ENCODE measurements around the gene SCFD1. TPM values are rescaled to one million over a fixed set of nuclear protein-coding genes. Genes with fewer than 3 reads are reported as not detected.

Gene SCFD1
- total and polyA plus RNA-seq, 10 of the 15 experiments (the other 5 are each of a cell fraction or from before 2014, with no cell fraction given): 61.5 to 98.4 (median 82.5) TPM

GRCh38 chr14:30673071-30673470 lies 51.0 kb downstream of the SCFD1 start:
- Histone ChIP-seq H3K4me1 (ENCODE audit: control insufficient read depth, insufficient read depth, low read length) (no peaks in the 10 kb centered on the region), H2AFZ (ENCODE audit: control insufficient read depth, low read depth, low read length) (no peak overlapping the region), H3K27ac (ENCODE audit: control insufficient read depth, insufficient read depth) (no peak overlapping the region), H3K36me3 (ENCODE audit: control insufficient read depth in 2 of 2, insufficient read depth in 2 of 2, low read length in 1 of 2) (peaks cover 0 to 11% of the 10 kb centered on the region in 2 experiments; a peak in 1 of 4 replicates), H3K4me3 (no peak overlapping the region), H3K27me3 (replicated peaks in 1 of 2; ENCODE audit: control insufficient read depth in 2 of 2, insufficient read depth in 2 of 2, low read length in 1 of 2) (no peaks in the 10 kb centered on the region), H3K9me3 (replicated peaks; ENCODE audit: control insufficient read depth, insufficient read depth, low read length) (no peaks in the 10 kb centered on the region), H4K20me1 (ENCODE audit: control insufficient read depth, insufficient read depth) (no peaks in the 10 kb centered on the region), H3K79me2 (ENCODE audit: control insufficient read depth, insufficient read depth, low read length) (no peaks in the 10 kb centered on the region), H3K4me2 (ENCODE audit: control insufficient read depth, insufficient read depth) (no peak overlapping the region), H3K9ac (ENCODE audit: control insufficient read depth, insufficient read depth, low read length) (no peak overlapping the region)
- DNase-seq (ENCODE audit: low read depth, low spot score) (no peak), FAIRE-seq (no peak), ATAC-seq (no peak)
- intact Hi-C loops (cut with micrococcal nuclease; ENCODE audit: unreplicated experiment) (no loop called here), in situ Hi-C loops (cut with MboI) (no loop called here)
- RAD21 ChIA-PET (ENCODE audit: unreplicated experiment): no interaction called here
- CTCF ChIA-PET: interaction anchor here (1.2 kb wide), 1 partner anchor 9 kb away, joined by 5 read pairs; no protein-coding TSS in a partner anchor
- SMC1A ChIA-PET (ENCODE audit: uncharacterized antibody, unreplicated experiment): no interaction called here
- TF ChIP-seq, protein P1, sequence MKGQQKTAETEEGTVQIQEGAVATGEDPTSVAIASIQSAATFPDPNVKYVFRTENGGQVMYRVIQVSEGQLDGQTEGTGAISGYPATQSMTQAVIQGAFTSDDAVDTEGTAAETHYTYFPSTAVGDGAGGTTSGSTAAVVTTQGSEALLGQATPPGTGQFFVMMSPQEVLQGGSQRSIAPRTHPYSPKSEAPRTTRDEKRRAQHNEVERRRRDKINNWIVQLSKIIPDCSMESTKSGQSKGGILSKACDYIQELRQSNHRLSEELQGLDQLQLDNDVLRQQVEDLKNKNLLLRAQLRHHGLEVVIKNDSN (IDR thresholded peaks at IDR 0.05; ENCODE audit: borderline replicate concordance, extremely low read length, insufficient read depth, low read depth, low read length): no peak
- TF ChIP-seq ASH2L (IDR thresholded peaks at IDR 0.05; ENCODE audit: borderline replicate concordance, low read depth): no peak
- TF ChIP-seq ZBTB11 (CRISPR knock-in tag; IDR thresholded peaks at IDR 0.05): no peak
- no peak for TF ChIP-seq MTA3 (IDR thresholded peaks at IDR 0.05; ENCODE audit: borderline replicate concordance, low read length)
- BruUV-seq (replicated peaks): no TSS peak
- POLR2A ChIA-PET: no interaction called here
- WGBS (ENCODE audit: insufficient coverage, insufficient replicate concordance, low lambda C conversion rate, missing lambda C conversion rate): 95% methylated on average over 1 of the region's 1 CpG
